H1 (cell line): Measurements from ENCODE around the gene FAM131A. TPM values are rescaled to one million over a fixed set of nuclear protein-coding genes. Genes with fewer than 3 reads are reported as not detected.

Experiments used
- CTCF ChIA-PET: fragments of 300-600 bp; sonication (Branson Sonifier 250); formaldehyde crosslinking; loops from one replicate; lab custom pipeline; 2021; ENCODE audit not compliant: partially characterized antibody; lab: Charles Lee
- POLR2A ChIA-PET: fragments of 300-600 bp; sonication (Branson Sonifier 250); formaldehyde crosslinking; loops from one replicate; lab custom pipeline; 2021; ENCODE audit warnings: inconsistent platforms; ENCODE audit not compliant: partially characterized antibody; lab: Charles Lee
- DNase-seq, 2 experiments: peaks; one replicate each; pipeline versions ENCODE4 v3.0.0 to v3.0.0-alpha.2; 2010 to 2022; ENCODE audit warnings: low spot score in 2 of 2, low read depth in 1 of 2, mixed read lengths in 1 of 2
- FAIRE-seq: peaks from 2 replicates; lab custom pipeline; 2011; peaks lifted over from hg19 to GRCh38; lab: Jason Lieb, UNC
- H2AFZ ChIP-seq: 2 replicates; pipeline ENCODE4 v1.8.1; 2012; ENCODE audit warnings: low read length, inconsistent platforms
- H2AK5ac ChIP-seq: 2 replicates; pipeline ENCODE4 v1.6.1; 2013; ENCODE audit warnings: low read depth, low read length
- H2BK120ac ChIP-seq: replicated peaks from 2 replicates; pipeline ENCODE3; 2013; ENCODE audit warnings: low read depth, low read length, inconsistent platforms
- H2BK12ac ChIP-seq: 2 replicates; pipeline ENCODE4 v1.6.1; 2013; ENCODE audit warnings: low read depth, low read length
- H2BK15ac ChIP-seq: 2 replicates; pipeline ENCODE4 v1.6.1; 2013; ENCODE audit warnings: low read length
- H2BK20ac ChIP-seq: 2 replicates; pipeline ENCODE4 v1.6.1; 2013; ENCODE audit warnings: low read length
- H2BK5ac ChIP-seq: 2 replicates; pipeline ENCODE4 v1.6.1; 2013; ENCODE audit warnings: low read depth, low read length
- H3K14ac ChIP-seq: 2 replicates; pipeline ENCODE4 v1.6.1; 2013; ENCODE audit warnings: inconsistent platforms; ENCODE audit not compliant: insufficient read length
- H3K18ac ChIP-seq: 2 replicates; pipeline ENCODE4 v1.6.1; 2013; ENCODE audit warnings: low read length; ENCODE audit errors: extremely low read depth
- H3K23ac ChIP-seq: 2 replicates; pipeline ENCODE4 v1.6.1; 2013; ENCODE audit warnings: inconsistent platforms; ENCODE audit not compliant: insufficient read length
- H3K23me2 ChIP-seq: 2 replicates; pipeline ENCODE4 v1.6.1; 2013; ENCODE audit warnings: low read depth, low read length
- H3K27ac ChIP-seq: 2 replicates; pipeline ENCODE4 v1.6.1; 2011; ENCODE audit warnings: low read depth, low read length, inconsistent platforms
- H3K27me3 ChIP-seq, 4 experiments: replicated peaks in 1 of 4; 1 replicate in 1 of 4; 2 replicates in 3 of 4; pipeline versions ENCODE4 v1.6.1 to v1.8.1; 2011 to 2013; ENCODE audit warnings: low read length in 3 of 4, mild to moderate bottlenecking in 3 of 4, inconsistent platforms in 2 of 4, mixed read lengths in 2 of 4, moderate library complexity in 1 of 4; ENCODE audit not compliant: control insufficient read depth in 3 of 4, insufficient read depth in 3 of 4; ENCODE audit errors: extremely low read depth in 1 of 4
- H3K36me3 ChIP-seq, 4 experiments: 2 replicates each; pipeline versions ENCODE4 v1.6.1 to v1.8.1; 2011 to 2013; ENCODE audit warnings: mild to moderate bottlenecking in 4 of 4, low read length in 3 of 4, moderate library complexity in 2 of 4, control low read depth in 1 of 4, inconsistent platforms in 1 of 4; ENCODE audit not compliant: insufficient read depth in 4 of 4, control insufficient read depth in 2 of 4
- H3K4ac ChIP-seq: replicated peaks from 2 replicates; pipeline ENCODE3; 2013; ENCODE audit warnings: low read length, low read depth, mixed read lengths, inconsistent platforms; ENCODE audit not compliant: insufficient read length
- H3K4me1 ChIP-seq, 4 experiments: replicated peaks in 1 of 4; 1 replicate in 1 of 4; 2 replicates in 3 of 4; pipeline versions ENCODE4 v1.6.1 to v1.8.1; 2011 to 2013; ENCODE audit warnings: low read length in 3 of 4, inconsistent platforms in 2 of 4, mixed read lengths in 1 of 4; ENCODE audit not compliant: insufficient read depth in 4 of 4, control insufficient read depth in 3 of 4
- H3K4me2 ChIP-seq, 2 experiments: 2 replicates each; pipeline versions ENCODE4 v1.6.1 to v1.8.1; 2011 to 2013; ENCODE audit warnings: low read depth in 2 of 2, low read length in 2 of 2, control low read depth in 1 of 2, inconsistent platforms in 1 of 2, mild to moderate bottlenecking in 1 of 2; ENCODE audit not compliant: insufficient read depth in 1 of 2
- H3K4me3 ChIP-seq, 4 experiments: fragments of 200-600, 300-600 bp in 1 of 4; sonication (generic), shearing (Covaris generic), sonication (Bioruptor Twin) in 1 of 4; 2 replicates each; pipeline versions ENCODE4 v1.5.1 to v1.8.1; 2011 to 2016; ENCODE audit warnings: low read length in 4 of 4, low read depth in 3 of 4, control low read depth in 2 of 4, inconsistent platforms in 2 of 4, mild to moderate bottlenecking in 2 of 4, mixed read lengths in 1 of 4, moderate library complexity in 1 of 4; ENCODE audit not compliant: insufficient read depth in 2 of 4; ENCODE audit errors: extremely low read depth in 1 of 4
- H3K56ac ChIP-seq: replicated peaks from 2 replicates; pipeline ENCODE3; 2013; ENCODE audit warnings: low read depth, mild to moderate bottlenecking, mixed read lengths, low read length, inconsistent platforms; ENCODE audit not compliant: insufficient read length
- H3K79me1 ChIP-seq: 2 replicates; pipeline ENCODE4 v1.6.1; 2013; ENCODE audit warnings: low read depth, low read length, control low read depth
- H3K79me2 ChIP-seq, 2 experiments: 2 replicates each; pipeline versions ENCODE4 v1.6.1 to v1.8.1; 2012 to 2013; ENCODE audit warnings: low read length in 2 of 2, mild to moderate bottlenecking in 2 of 2, inconsistent platforms in 1 of 2; ENCODE audit not compliant: insufficient read depth in 2 of 2, control insufficient read depth in 1 of 2
- H3K9ac ChIP-seq, 4 experiments: replicated peaks in 1 of 4; 1 replicate in 1 of 4; 2 replicates in 3 of 4; pipeline versions ENCODE4 v1.6.1 to v1.8.1; 2011 to 2013; ENCODE audit warnings: low read depth in 3 of 4, low read length in 3 of 4, control low read depth in 2 of 4, mild to moderate bottlenecking in 2 of 4, moderate library complexity in 2 of 4, inconsistent platforms in 1 of 4; ENCODE audit errors: extremely low read depth in 1 of 4
- H3K9me3 ChIP-seq, 2 experiments: 2 replicates each; pipeline versions ENCODE4 v1.6.1 to v1.8.1; 2012 to 2013; ENCODE audit warnings: mild to moderate bottlenecking in 2 of 2, moderate library complexity in 2 of 2, control low read depth in 1 of 2, inconsistent platforms in 1 of 2, low read depth in 1 of 2, low read length in 1 of 2, mixed read lengths in 1 of 2; ENCODE audit not compliant: insufficient read depth in 2 of 2
- H4K20me1 ChIP-seq, 2 experiments: replicated peaks in 1 of 2; 2 replicates each; pipeline versions ENCODE3 to v1.8.1; 2011 to 2013; ENCODE audit warnings: inconsistent platforms in 2 of 2, low read length in 2 of 2, mild to moderate bottlenecking in 1 of 2; ENCODE audit not compliant: insufficient read depth in 2 of 2, control insufficient read depth in 1 of 2
- H4K5ac ChIP-seq: 2 replicates; pipeline ENCODE4 v1.6.1; 2013; ENCODE audit warnings: low read length, low read depth, mixed read lengths, inconsistent platforms; ENCODE audit not compliant: insufficient read length
- H4K8ac ChIP-seq: 2 replicates; pipeline ENCODE4 v1.8.0; 2013; ENCODE audit warnings: mild to moderate bottlenecking, moderate library complexity, low read length, inconsistent platforms; ENCODE audit not compliant: insufficient read depth; ENCODE audit errors: extremely low read depth
- H4K91ac ChIP-seq: replicated peaks from 2 replicates; pipeline ENCODE3; 2013; ENCODE audit warnings: low read length, mixed read lengths, inconsistent platforms; ENCODE audit not compliant: insufficient read length
- CHD1 ChIP-seq: IDR thresholded peaks from 2 replicates; pipeline ENCODE4 v1.6.1; 2012; ENCODE audit warnings: low read depth, low read length, improper control_type of control experiment
- EGR1 ChIP-seq: IDR thresholded peaks from 2 replicates; pipeline ENCODE4 v1.6.1; 2011; ENCODE audit warnings: low read depth, low read length, borderline replicate concordance
- EZH2 ChIP-seq: fragments of 200-600 bp; sonication (generic); IDR thresholded peaks from 2 replicates; pipeline ENCODE4 v1.7.1; 2012; ENCODE audit warnings: low read depth, mild to moderate bottlenecking, moderate library complexity, low read length, inconsistent platforms; ENCODE audit not compliant: severe bottlenecking
- KDM5A ChIP-seq: fragments of 200-600 bp; IDR thresholded peaks from 2 replicates; pipeline ENCODE4 v1.7.1; 2012; ENCODE audit warnings: mild to moderate bottlenecking, low read length, inconsistent platforms, mixed read lengths
- NANOG ChIP-seq: IDR thresholded peaks from 2 replicates; pipeline ENCODE4 v1.6.1; 2011; ENCODE audit warnings: low read length, low read depth, mild to moderate bottlenecking, inconsistent platforms; ENCODE audit not compliant: insufficient read depth, poor library complexity, severe bottlenecking
- POU5F1 ChIP-seq: IDR thresholded peaks from 2 replicates; pipeline ENCODE4 v1.6.1; 2011; ENCODE audit warnings: low read depth, mild to moderate bottlenecking, low read length, moderate library complexity
- ZNF274 ChIP-seq: IDR thresholded peaks from 2 replicates; pipeline ENCODE4 v1.7.0; 2012; ENCODE audit warnings: low read length, borderline replicate concordance; ENCODE audit errors: extremely low read depth
- WGBS, 2 experiments: shearing (Covaris generic) in 1 of 2; methylation state at CpG; one replicate each; pipeline versions ENCODE4 v1.1.6 to v1.1.7; 2013 to 2015; ENCODE audit warnings: low lambda C conversion rate in 2 of 2, mixed read lengths in 2 of 2, inconsistent platforms in 1 of 2, low coverage in 1 of 2, missing lambda C conversion rate in 1 of 2; ENCODE audit not compliant: insufficient replicate concordance in 2 of 2, insufficient coverage in 1 of 2, insufficient read length in 1 of 2; ENCODE audit errors: extremely low coverage in 1 of 2, missing lambda C conversion rate in 1 of 2; 5-methylcytosine and 5-hydroxymethylcytosine counted together
- polyA plus RNA-seq, 7 experiments: library from polyadenylated mRNA; depleted of rRNA in 3 of 7; stranded (reverse) in 5 of 7; unstranded in 2 of 7; fragments of >200 nt in 5 of 7; fragments of 200-250 nt in 2 of 7; gene quantifications; 1 replicate in 5 of 7; 2 replicates in 1 of 7; 4 replicates in 1 of 7; pipeline versions ENCODE4 v1.2.1 to v1.2.3, GENCODE V29; 2011 to 2013; ENCODE audit warnings: missing spikeins in 2 of 7, mixed read lengths in 2 of 7
- total RNA-seq: library from RNA; stranded (reverse); fragmentation: NEBNext Ultra II Directional; extraction: Animal tissue kit (Norgen Biotek cat#: 25700); gene quantifications from 2 replicates; pipeline ENCODE4 v1.2.1, GENCODE V29; 2021

Gene FAM131A
- total and polyA plus RNA-seq, 2 of the 8 experiments (the other 6 are each of a cell fraction or from before 2014, with no cell fraction given): 16.0 to 21.9 TPM

- Histone ChIP-seq H3K79me1 (no peaks in the 10 kb centered on the region; the same call in 1 of the 2 replicates), H2AK5ac (no peak overlapping the region), H3K36me3 (peaks cover 4 to 32% (median 19%) of the 10 kb centered on the region in 4 experiments; a peak in 7 of 8 replicates), H3K4ac (no peak overlapping the region), H3K9ac (no peak overlapping the region), H4K5ac (no peak overlapping the region)
- no peak for DNase-seq
- TF ChIP-seq CHD1: no peak
- TF ChIP-seq NANOG: no peak
- TF ChIP-seq POU5F1: no peak
- no peak for TF ChIP-seq ZNF274
- TF ChIP-seq EGR1: no peak
- no peak for TF ChIP-seq EZH2
- no peak for TF ChIP-seq KDM5A
- TF ChIP-seq, all 59 proteins: peak for 0
- no peak overlapping the region for H4K91ac ChIP-seq
- H3K23me2 ChIP-seq: no peaks in the 10 kb centered on the region
- FAIRE-seq: no peak
- H3K27me3 ChIP-seq: no peaks in the 10 kb centered on the region
- no peak overlapping the region for H2BK120ac ChIP-seq
- H3K9me3 ChIP-seq: no peaks in the 10 kb centered on the region
- H3K14ac ChIP-seq: no peak overlapping the region
- no peak overlapping the region for H3K4me2 ChIP-seq
- no peak overlapping the region for H2BK15ac ChIP-seq
- peaks cover 0 to 11% of the 10 kb centered on the region in 2 experiments for H4K20me1 ChIP-seq
- no peak overlapping the region; the same call in 1 of the 2 replicates for H2BK5ac ChIP-seq
- H2AFZ ChIP-seq: no peak overlapping the region
- ChIA-PET POLR2A (interaction anchor here (1.0 to 3.6 kb wide), 7 partner anchors 10 to 36 kb away, joined by 3 to 23 read pairs (median 7); partner anchors contain the start of genes CLCN2, FAM131A and POLR2H), CTCF (interaction anchor here (0.6 to 6.8 kb wide), 13 partner anchors 8 to 451 kb away, joined by 3 to 49 read pairs (median 4); partner anchors contain the start of genes CLCN2, FAM131A and POLR2H)
- H3K56ac ChIP-seq: no peak overlapping the region
- WGBS, 2 experiments: 91% methylated on average over 15 of the region's 15 CpGs; no CpG with 5 or more reads in 1 of the 2 experiments
- H3K4me1 ChIP-seq: peaks cover 0 to 6% (median 3%) of the 10 kb centered on the region in 4 experiments; a peak in 2 of 7 replicates
- H2BK20ac ChIP-seq: no peak overlapping the region
- H3K4me3 ChIP-seq: no peak overlapping the region
- H4K8ac ChIP-seq: no peak overlapping the region
- H3K18ac ChIP-seq: no peak overlapping the region
- H3K23ac ChIP-seq: no peak overlapping the region
- no peak overlapping the region for H2BK12ac ChIP-seq
- no peaks in the 10 kb centered on the region for H3K79me2 ChIP-seq
- no peak overlapping the region for H3K27ac ChIP-seq
Measured at GRCh38 chr3:184352149-184352785, 14.9 kb downstream of the FAM131A start.
